Ovary (tissue), 9 donors: Measurements from ENCODE around the gene UNC93A. TPM values are rescaled to one million over a fixed set of nuclear protein-coding genes. Genes with fewer than 3 reads are reported as not detected.

Source experiments
- DNase-seq, 5 donors: peaks; one replicate each; pipeline ENCODE4 v3.0.0-alpha.2; 2019 to 2020
- H3K27ac ChIP-seq, 2 donors: fragments of 200-600 bp; one replicate each; pipeline versions ENCODE4 v1.5.1 to v1.8.0; 2019 to 2022
- H3K27me3 ChIP-seq: fragments of 200-600 bp; one replicate; pipeline ENCODE4 v1.8.0; 2022
- H3K36me3 ChIP-seq: fragments of 200-600 bp; sonication (generic); one replicate; pipeline ENCODE4 v1.5.1; 2019
- H3K4me1 ChIP-seq: one replicate; pipeline ENCODE4 v1.8.1; 2013; ENCODE audit warnings: mild to moderate bottlenecking, moderate library complexity; ENCODE audit not compliant: insufficient read depth
- H3K4me3 ChIP-seq: fragments of 200-600 bp; sonication (generic); one replicate; pipeline ENCODE4 v1.5.1; 2017
- H3K9me3 ChIP-seq, 2 donors: fragments of 200-600 bp in 1 of 2; sonication (generic) in 1 of 2; one replicate each; pipeline versions ENCODE4 v1.5.1 to v1.8.1; 2013 to 2019; ENCODE audit warnings: mild to moderate bottlenecking in 1 of 2, moderate library complexity in 1 of 2
- EP300 ChIP-seq: sonication (generic); formaldehyde crosslinking; IDR thresholded peaks from one replicate; pipeline ENCODE4 v1.6.1; 2017; ENCODE audit warnings: antibody characterized with exemption
- POLR2A ChIP-seq: fragments of 450-650 bp; IDR thresholded peaks from one replicate; pipeline ENCODE4 v1.6.1; 2017; ENCODE audit warnings: antibody characterized with exemption, mild to moderate bottlenecking, moderate library complexity
- WGBS, 3 donors: extraction: QIAGEN DNeasy Blood & Tissue Kit in 1 of 3; methylation state at CpG; one replicate each; pipeline versions ENCODE4 v1.1.5 to v1.1.7; 2013 to 2017; 5-methylcytosine and 5-hydroxymethylcytosine counted together
- intact Hi-C, 4 donors: fragments of 100-400 bp; cut with DNase I; formaldehyde crosslinking; loops; one replicate each; pipeline versions ENCODE4 v1.11.0 to v1.15.1; 2022 to 2023
- polyA plus RNA-seq, 2 donors: library from polyadenylated mRNA; stranded (reverse); fragments of 200-250 nt in 1 of 2; fragments of 350-450 nt in 1 of 2; fragmentation: Illumina TruSeq in 1 of 2; extraction: RNeasy Lipid Tissue Mini Kit (QIAGEN cat#74804) in 1 of 2; gene quantifications; one replicate each; pipeline ENCODE4 v1.2.3, GENCODE V29; 2013 to 2014
- total RNA-seq, 7 donors: library from RNA; depleted of rRNA in 2 of 7; stranded (reverse); fragments of >200 nt in 2 of 7; fragmentation: NEBNext Ultra II Directional in 3 of 7; extraction: Animal tissue kit (Norgen Biotek cat#: 25700) in 3 of 7; gene quantifications; one replicate each; pipeline versions ENCODE4 v1.1.0 to v1.2.4, GENCODE V29; 2016 to 2023
- TF ChIP-seq, protein P1 (sequence below), 3 donors: fragments of 450-650 bp in 2 of 3; fragments of 200-600 bp in 1 of 3; IDR thresholded peaks; one replicate each; pipeline versions ENCODE4 v1.5.1 to v1.8.0; 2016 to 2022; ENCODE audit warnings: antibody characterized with exemption in 3 of 3, mild to moderate bottlenecking in 1 of 3
- donor health status: DM: no; HTN: no; CAD: no; lungs with moderate emphysema.
- donor health status: DM: no; HTN: no; CAD: no.
- donor health status: Bipolar disorder and iron deficiency.
- donor health status: DM: yes; HTN: yes; CAD: no.
- donor health status: DM: no; HTN: no; CAD: no.
- donor health status: DM: yes; HTN: yes; CAD: no.

Gene UNC93A
- total and polyA plus RNA-seq, 9 donors = 0.41 to 0.92 (median 0.42) TPM; not detected in 6

DNA sequence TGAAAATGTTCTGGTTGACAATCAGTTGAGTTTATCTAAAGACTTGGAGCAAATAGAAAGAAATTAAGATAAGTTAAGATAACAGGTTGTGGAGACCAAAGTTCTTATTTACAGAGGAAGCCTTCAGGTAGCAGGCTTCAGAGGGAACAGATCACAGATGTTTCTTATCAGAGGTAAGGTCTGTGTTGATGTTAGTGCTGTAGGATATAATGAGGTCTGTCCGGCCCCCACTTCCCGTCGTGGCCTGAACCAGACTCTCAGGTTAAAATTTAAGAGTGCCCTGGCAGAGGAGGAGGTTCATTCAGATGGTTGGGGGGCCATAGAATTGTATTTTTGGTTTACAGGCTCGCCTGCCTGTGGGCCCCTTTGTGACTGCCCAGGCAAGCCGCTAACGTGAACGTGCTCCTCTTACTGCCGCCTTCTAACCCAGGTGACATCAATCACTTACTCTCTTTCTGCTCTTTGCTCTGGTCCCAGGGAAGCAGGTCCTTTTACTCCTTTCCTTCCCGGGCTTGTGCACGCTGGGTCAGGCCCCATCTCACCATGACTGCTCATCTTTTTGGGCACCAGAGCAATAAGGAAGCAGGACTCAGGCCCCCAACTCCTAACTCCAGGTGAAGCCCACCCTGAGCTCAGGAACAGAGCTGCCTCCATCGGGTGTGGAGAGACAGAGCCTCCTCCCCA is 18.3 kb upstream of the UNC93A start:
- Histone ChIP-seq H3K27ac (no peak overlapping the region), H3K9me3 (no peaks in the 10 kb centered on the region), H3K4me1 (no peaks in the 10 kb centered on the region), H3K4me3 (no peak overlapping the region), H3K27me3 (no peaks in the 10 kb centered on the region), H3K36me3 (no peaks in the 10 kb centered on the region)
- WGBS, 3 donors = 70 to 75% (median 74%) methylated on average over 11 of the region's 11 CpGs
- intact Hi-C loops = no loop called here
- TF ChIP-seq, protein P1, sequence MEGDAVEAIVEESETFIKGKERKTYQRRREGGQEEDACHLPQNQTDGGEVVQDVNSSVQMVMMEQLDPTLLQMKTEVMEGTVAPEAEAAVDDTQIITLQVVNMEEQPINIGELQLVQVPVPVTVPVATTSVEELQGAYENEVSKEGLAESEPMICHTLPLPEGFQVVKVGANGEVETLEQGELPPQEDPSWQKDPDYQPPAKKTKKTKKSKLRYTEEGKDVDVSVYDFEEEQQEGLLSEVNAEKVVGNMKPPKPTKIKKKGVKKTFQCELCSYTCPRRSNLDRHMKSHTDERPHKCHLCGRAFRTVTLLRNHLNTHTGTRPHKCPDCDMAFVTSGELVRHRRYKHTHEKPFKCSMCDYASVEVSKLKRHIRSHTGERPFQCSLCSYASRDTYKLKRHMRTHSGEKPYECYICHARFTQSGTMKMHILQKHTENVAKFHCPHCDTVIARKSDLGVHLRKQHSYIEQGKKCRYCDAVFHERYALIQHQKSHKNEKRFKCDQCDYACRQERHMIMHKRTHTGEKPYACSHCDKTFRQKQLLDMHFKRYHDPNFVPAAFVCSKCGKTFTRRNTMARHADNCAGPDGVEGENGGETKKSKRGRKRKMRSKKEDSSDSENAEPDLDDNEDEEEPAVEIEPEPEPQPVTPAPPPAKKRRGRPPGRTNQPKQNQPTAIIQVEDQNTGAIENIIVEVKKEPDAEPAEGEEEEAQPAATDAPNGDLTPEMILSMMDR (IDR thresholded peaks at IDR 0.05) = no peak
- TF ChIP-seq EP300 (no peak), POLR2A (no peak)
- no peak for DNase-seq

DNA sequence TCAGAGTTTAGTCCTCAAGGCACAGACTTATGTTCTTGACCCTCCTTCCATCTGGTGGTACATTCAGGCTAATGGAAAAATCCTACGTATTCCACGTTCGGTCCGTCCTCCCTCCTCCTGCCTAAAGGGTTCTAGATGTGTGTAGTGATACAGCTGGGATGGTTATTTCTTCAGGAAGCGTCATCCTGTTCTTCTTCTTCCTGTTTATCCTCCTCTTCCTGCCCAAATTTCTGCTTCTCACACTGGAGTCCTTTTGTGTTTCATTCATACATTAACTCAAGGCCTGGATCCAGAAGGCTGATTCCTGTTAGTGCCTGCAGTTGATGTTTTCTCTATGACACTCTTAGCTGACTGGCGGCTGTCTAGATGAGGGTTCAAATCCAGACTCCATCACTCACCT is 16.8 kb upstream of the UNC93A start:
- H3K27me3 ChIP-seq = no peaks in the 10 kb centered on the region
- H3K27ac ChIP-seq = no peak overlapping the region
- DNase-seq = no peak
- H3K4me3 ChIP-seq = no peak overlapping the region
- intact Hi-C loops = no loop called here
- H3K4me1 ChIP-seq = no peaks in the 10 kb centered on the region
- H3K9me3 ChIP-seq = no peaks in the 10 kb centered on the region
- TF ChIP-seq POLR2A (no peak), EP300 (no peak)
- TF ChIP-seq, protein P1 (IDR thresholded peaks at IDR 0.05) = no peak
- no peaks in the 10 kb centered on the region for H3K36me3 ChIP-seq
- WGBS, 3 donors = 78 to 83% (median 82%) methylated on average over 6 of the region's 6 CpGs

DNA sequence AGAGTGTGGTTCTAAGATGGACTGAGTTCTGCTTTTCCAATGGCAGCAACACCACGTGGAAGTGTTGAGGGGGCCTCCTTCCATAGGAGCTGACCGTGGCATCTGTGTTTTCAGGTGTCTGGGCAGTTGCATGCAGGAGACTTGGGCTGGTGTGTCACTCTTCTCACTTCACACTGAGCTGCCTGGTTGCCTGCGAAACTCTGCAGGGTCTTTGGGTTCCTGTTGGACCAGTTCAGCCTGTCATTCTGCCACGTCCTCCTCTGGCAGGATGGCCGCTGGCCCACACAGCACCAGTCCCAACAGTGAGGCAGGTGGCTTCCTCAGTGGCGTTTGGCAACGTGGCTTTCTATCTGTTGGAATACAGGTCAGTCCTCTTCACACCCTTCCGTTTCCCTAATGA is 16.1 kb upstream of the UNC93A start:
- 89 to 91% (median 89%) methylated on average over 8 of the region's 8 CpGs for WGBS, 3 donors
- TF ChIP-seq POLR2A = no peak
- no peak for TF ChIP-seq EP300
- TF ChIP-seq, protein P1 (IDR thresholded peaks at IDR 0.05) = no peak
- H3K4me1 ChIP-seq = no peaks in the 10 kb centered on the region
- no peaks in the 10 kb centered on the region for H3K9me3 ChIP-seq
- no peaks in the 10 kb centered on the region for H3K36me3 ChIP-seq
- H3K4me3 ChIP-seq = no peak overlapping the region
- intact Hi-C loops = no loop called here
- DNase-seq = no peak
- H3K27ac ChIP-seq = no peak overlapping the region
- H3K27me3 ChIP-seq = no peaks in the 10 kb centered on the region

DNA sequence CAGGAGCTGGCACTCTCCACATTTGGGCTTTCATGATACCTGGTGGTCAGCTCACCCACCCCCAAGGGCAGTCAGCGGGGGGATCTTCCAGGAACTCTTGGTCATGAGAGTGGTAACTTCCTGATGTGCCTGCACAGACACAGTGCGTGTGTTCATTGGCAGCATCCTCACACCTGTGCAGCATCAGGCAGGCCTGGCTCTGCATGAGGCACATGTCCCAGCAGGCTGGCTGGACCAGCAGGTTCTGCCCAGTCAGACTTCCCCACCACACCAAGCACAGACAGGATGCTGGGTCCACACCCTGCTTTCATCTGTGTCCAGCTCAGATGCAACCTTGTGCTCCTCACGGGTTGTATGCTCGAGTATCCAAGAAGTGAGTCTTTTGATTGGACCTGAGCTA is 15.7 kb upstream of the UNC93A start:
- TF ChIP-seq, protein P1 (IDR thresholded peaks at IDR 0.05) = no peak
- no peak for TF ChIP-seq POLR2A
- no peak for TF ChIP-seq EP300
- H3K4me3 ChIP-seq = no peak overlapping the region
- H3K36me3 ChIP-seq = no peaks in the 10 kb centered on the region
- H3K4me1 ChIP-seq = no peaks in the 10 kb centered on the region
- H3K9me3 ChIP-seq = no peaks in the 10 kb centered on the region
- DNase-seq = no peak
- 67 to 70% (median 70%) methylated on average over 4 of the region's 4 CpGs for WGBS, 3 donors
- intact Hi-C loops = no loop called here
- no peak overlapping the region for H3K27ac ChIP-seq
- H3K27me3 ChIP-seq = no peaks in the 10 kb centered on the region
